ENCODE measurements around the gene SUPT3H. TPM values are rescaled to one million over a fixed set of nuclear protein-coding genes. Genes with fewer than 3 reads are reported as not detected.
"Not testable (repeated sequence)": the region's sequence is repeated elsewhere in the genome, so short reads cannot be mapped to it uniquely, and the experiment has no call there.

Gene SUPT3H
- total RNA-seq, 1 experiment from 2014 or later: 1.9 TPM

DNA sequence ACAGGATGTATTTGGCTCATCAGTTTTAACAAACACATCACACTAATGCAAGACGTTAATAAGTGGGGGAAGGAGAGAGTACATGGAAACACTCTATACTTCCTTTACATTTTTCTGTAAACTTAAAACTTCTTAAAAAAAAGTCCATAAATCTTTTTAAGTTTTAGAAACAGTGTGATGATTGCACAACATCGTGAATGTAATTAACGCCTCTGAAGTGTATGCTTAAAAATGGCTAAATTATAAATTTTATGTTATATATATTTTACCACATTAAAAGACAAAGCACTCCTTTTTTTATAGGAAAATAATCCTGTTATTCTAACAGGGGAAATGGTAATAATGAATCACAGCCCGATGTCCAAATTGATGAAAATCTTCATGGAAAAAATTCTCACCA, 193.7 kb downstream of the SUPT3H start:
- DNase-seq (ENCODE audit: low spot score): no peak

DNA sequence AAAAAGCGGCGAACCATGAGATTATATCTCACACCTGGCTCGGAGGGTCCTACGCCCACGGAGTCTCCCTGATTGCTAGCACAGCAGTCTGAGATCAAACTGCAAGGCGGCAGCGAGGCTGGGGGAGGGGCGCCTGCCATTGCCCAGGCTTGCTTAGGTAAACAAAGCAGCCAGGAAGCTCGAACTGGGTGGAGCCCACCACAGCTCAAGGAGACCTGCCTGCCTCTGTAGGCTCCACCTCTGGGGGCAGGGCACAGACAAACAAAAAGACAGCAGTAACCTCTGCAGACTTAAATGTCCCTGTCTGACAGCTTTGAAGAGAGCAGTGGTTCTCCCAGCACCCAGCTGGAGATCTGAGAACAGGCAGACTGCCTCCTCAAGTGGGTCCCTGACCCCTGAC, 201.4 kb downstream of the SUPT3H start:
- DNase-seq (ENCODE audit: low spot score): not testable (repeated sequence)

DNA sequence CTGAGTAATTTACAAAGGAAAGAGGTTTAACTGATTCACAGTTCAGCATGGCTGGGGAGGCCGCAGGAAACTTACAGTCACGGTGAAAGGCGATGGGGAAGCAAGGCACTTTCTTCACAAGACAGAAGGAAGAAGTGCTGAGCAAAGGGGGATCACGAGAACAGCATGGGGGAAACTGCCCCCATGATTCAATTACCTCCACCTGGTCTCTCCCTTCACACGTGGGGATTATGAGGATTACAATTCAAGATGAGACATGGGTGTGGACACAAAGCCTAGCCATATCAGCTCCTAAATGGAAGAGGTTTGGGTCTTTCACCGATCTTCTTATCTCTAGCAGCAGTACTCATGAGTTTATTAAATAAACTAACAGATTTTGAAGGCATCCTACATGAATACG, 202.5 kb downstream of the SUPT3H start:
- no peak for DNase-seq (ENCODE audit: low spot score)

DNA sequence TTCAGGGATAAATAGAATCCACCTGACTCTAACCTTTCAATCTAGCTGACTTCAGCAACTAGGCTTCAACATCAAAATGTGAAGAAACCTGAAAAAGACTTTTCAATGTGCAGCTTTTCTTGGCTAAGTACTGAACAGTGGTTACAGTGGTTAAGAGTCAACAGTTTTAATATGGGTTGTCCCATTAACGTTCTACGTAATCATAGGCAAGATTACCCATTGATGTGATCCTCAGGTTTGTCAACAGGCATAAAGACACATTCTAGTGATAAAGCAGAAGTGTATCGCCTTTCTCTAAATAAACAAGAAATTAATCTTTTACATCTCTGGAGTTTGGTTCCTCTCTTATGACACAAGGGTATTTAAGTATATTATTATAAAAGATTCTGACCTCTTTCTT, 203.7 kb downstream of the SUPT3H start:
- DNase-seq (ENCODE audit: low spot score): no peak

DNA sequence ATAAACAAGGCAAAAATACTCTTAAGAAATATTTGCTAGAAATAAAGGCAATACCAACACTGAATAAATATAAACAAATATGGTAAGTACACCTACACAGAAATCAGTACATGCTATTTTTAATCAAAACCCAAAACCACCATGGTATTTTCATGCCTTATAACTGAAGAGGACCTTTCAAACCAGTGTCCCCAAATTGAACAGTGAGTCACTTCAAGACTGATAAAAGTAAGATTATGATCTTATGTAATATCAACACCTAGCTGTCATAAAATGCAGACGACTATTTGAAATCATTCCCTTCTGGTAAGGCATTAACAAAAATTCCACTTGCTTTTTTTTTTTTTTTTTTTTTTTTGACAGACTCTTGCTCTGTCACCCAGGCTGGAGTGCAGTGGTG, 206.4 kb downstream of the SUPT3H start:
- no peak for DNase-seq (ENCODE audit: low spot score)

DNA sequence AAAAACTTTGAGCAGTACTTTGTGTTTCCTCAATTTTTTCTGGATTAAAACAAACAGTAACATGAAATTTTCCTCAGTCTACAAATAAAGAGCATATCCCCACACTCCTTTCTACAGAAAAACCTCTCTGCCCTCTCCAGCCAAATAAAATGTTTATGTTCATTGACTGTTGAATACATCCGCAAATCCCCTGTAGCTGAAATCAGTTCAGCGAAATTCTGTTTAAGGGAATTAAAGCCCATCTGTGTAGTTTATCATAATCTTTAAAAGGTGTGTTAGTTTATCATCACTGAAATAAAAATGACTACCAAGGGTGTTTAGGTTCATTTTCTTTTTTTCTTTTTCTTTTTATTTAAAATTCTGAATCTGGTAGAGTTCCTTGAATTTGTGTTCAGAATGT, 207.4 kb downstream of the SUPT3H start:
- no peak for DNase-seq (ENCODE audit: low spot score)

DNA sequence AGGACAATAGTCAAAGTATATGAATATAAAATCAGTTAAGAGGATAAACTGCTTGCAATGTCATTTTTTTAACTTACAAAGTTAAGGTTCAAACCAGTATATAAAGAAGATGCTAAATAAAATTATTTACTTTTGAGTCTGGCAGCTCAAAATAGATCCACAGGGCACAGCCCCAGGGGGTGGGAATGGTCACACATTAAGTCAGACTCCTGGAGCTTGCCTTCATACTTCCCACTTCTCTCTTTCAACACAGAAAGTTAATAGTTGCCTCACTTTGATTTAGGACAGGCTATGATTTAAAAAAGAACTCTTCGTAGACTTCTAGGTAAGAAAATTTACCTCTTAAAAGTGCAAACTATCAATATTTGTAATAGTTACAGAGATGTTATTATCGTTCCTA, 207.9 kb downstream of the SUPT3H start:
- DNase-seq (ENCODE audit: low spot score): no peak

- no peak for DNase-seq (ENCODE audit: low spot score)
Observed at GRCh38 chr6:45163952-45164766, 213.6 kb downstream of the SUPT3H start.

GRCh38 chr6:45160305-45160704, 217.4 kb downstream of the SUPT3H start:
- DNase-seq (ENCODE audit: low spot score): no peak

GRCh38 chr6:45156075-45156474, 221.7 kb downstream of the SUPT3H start:
- no peak for DNase-seq (ENCODE audit: low spot score)

GRCh38 chr6:45155341-45155894, 222.3 kb downstream of the SUPT3H start:
- no peak for DNase-seq (ENCODE audit: low spot score)

GRCh38 chr6:45154679-45155078, 223.1 kb downstream of the SUPT3H start:
- no peak for DNase-seq (ENCODE audit: low spot score)

DNA sequence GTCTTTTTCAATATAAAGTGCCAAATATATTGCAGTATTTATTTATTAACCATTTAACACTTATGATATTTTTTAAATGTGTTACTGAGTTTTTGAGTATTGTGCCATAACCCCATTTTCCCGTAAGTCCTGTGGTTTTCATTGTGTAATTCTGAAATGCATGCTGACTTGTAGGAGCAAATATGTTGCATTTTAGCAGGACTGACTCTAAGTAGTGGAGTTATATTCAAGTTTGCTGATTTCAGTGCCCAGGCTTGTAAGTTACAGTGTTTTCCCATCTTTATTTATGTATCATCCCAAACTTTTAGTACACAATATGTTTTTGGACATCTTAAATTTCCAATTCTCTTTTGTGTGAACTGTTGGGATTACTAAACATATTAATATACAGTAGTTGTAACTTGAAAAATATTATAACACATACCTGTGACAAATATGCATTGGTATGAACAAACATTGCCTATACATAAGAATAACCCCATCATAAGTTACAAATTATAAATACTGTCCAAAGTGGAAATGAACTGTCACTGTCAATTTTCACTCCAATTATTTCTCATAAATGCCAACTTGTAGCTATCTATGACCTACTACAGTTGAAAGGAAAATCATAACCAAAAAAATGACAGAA, 228.9 kb downstream of the SUPT3H start:
- no peak for DNase-seq (ENCODE audit: low spot score)

DNA sequence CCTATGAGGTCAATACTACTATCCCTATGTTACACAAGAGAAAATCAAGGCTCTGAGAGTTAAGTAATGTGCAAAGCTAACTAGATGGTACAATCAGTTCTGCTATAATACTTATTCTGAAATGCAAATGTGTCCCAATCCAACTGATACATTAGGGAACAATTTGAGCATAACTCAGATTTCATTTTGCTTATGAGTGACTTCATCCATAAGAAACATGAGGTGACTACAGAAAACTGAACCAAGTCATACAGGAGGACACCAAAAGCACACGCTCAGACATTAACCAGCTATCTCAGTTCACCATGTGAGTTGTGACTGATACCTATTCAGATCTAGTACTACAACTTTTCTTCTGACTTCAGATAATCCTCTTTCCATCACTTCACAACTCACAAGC, 229.5 kb downstream of the SUPT3H start:
- DNase-seq (ENCODE audit: low spot score): no peak

DNA sequence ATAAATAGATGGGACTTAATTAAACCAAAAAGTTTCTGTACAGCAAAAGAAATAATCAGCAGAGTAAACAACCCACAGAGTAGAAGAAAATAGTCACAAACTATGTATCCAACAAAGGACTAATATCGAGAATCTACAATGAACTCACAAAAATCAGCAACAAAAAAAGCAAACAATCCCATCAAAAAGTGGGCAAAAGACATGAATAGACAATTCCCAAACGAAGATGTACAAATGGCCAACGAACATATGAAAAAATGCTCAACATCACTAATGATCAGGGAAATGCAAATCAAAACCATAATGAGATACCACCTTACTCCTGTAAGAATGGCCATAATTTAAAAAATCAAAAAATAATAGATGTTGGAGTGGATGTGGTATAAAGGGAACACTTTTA, 232.1 kb downstream of the SUPT3H start:
- DNase-seq (ENCODE audit: low spot score): not testable (repeated sequence)

DNA sequence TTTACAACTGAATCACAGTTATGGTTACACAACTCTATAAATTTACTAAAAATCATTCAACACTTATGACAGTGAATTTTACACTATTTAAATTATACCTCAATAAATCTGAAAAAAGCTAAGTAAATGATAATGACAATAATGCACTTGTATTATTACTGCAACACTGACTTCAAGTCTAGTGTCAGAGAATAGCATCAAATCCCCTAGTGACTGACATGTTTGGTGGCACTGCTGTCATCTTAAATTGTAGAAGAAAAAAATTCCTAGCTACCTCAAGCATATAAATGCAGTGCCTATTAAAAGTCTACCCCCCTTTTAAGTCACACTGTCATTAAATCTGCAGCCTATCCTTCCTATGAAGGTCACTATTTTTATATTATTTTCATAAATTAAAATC, 239.0 kb downstream of the SUPT3H start:
- DNase-seq (ENCODE audit: low spot score): no peak

GRCh38 chr6:45136495-45136894, 241.2 kb downstream of the SUPT3H start:
- DNase-seq (ENCODE audit: low spot score): no peak

DNA sequence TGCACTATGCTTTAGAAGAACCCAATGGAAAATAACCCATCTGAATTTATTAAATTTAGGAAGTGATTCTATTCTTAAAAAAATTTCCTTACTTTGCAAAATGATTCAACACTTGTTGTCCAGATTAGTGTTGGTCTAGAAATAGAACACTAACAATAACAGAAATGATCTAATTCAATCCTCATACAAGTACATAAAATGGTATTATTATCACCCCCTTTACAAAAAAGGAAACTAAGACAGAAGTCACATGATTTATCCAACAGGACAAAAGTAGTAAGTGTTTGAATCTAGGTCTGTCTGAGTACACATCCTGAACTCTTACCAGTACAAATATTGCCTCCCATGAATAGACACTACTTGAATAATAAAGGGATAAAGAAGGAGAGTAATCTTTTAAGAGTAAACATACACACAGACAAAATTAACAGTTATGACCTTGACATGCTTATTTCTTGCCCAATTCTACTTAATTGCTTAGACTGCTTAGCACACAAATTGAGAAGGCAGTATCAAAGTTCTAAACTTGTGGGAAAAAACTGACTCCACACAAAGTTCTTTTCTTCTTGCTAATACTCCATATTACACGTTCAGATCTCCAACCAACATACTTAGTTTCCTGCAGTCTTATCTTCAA, 245.0 kb downstream of the SUPT3H start:
- DNase-seq (ENCODE audit: low spot score): no peak

DNA sequence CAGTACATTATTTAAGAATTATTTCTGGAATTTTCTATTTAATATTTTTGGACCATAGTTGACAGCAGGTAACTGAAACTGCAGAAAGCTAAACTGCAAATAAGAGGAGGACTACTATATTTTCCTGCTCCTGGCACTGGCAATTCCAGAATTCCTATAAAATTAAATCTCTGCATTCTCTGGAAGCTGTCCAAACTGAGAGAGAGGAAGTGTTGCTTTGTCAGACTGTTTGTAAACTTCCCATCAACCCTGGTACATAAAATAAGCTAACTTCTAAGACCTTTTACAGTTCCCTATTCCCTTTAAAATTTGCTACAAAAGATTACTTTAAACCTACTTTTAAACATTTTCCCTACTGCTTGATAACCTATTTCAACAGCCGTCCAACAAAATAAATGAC, 245.7 kb downstream of the SUPT3H start:
- DNase-seq (ENCODE audit: low spot score): peak; percentile 30

DNA sequence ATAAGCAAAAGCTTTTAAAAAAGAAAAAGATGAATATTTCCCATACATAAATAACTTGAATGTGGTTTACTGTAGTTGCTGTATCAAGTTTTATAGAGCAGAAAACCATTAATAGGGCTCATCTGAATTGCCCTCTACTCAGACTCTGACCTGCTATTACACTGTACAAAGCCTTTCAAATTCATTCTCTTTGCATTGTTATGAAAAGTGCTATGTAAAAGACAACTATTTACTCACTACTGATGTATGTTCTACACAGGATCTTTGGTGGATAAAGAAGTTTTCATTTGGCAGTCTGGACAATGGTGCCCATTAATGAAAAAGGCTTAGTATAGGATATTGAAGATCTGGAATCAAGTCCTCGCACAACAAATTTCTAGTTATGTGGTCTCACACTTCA, 248.7 kb downstream of the SUPT3H start:
- no peak for DNase-seq (ENCODE audit: low spot score)

DNA sequence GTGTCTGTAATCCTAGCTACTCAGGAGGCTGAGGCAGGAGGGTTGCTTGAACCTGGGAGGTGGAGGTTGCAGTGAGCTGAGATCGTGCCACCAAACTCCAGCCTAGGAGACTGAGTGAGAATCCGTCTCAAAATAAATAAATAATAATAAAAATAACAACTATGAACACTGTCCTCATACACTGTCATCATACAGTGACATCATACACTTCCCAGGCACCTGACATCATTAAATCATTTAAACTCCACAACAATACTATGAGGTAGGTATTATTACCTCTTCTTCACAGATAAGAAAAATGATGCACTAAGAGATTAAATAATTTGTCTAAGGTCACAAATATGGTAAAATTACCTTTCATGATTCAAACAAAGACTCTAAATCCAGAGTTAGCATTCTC, 250.5 kb downstream of the SUPT3H start:
- no peak for DNase-seq (ENCODE audit: low spot score)

DNA sequence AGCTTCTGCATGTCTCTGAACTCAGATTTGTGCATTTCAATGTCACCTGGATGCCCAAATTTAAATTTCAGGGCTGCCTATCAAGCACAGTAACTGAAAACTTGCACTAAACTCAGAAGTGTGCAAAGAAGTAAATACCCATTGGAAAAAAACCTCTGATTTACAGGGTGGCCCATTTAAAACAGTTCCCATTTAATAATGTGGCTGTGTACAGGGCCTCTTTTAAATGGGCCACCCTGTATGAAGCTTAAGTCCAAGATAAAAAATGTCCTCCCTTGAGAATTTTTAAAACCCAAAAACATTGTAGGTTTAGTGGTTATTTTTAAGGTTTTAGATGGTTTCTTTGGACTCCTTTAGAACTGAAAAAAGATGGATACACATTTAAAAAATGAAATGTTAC, 251.7 kb downstream of the SUPT3H start:
- DNase-seq (ENCODE audit: low spot score): no peak

- no peak for DNase-seq (ENCODE audit: low spot score)
Observed at GRCh38 chr6:45123023-45123422, 254.7 kb downstream of the SUPT3H start.

All from HT-29 (cell line).